ENCODE measurements around the gene GID4. TPM values are rescaled to one million over a fixed set of nuclear protein-coding genes. Genes with fewer than 3 reads are reported as not detected.
"Not testable (repeated sequence)": the region's sequence is repeated elsewhere in the genome, so short reads cannot be mapped to it uniquely, and the experiment has no call there.

Gene GID4
- total RNA-seq (2014; rRNA removed; shearing (Covaris generic)): 11.1 and 12.9 TPM in 2 replicates

DNA sequence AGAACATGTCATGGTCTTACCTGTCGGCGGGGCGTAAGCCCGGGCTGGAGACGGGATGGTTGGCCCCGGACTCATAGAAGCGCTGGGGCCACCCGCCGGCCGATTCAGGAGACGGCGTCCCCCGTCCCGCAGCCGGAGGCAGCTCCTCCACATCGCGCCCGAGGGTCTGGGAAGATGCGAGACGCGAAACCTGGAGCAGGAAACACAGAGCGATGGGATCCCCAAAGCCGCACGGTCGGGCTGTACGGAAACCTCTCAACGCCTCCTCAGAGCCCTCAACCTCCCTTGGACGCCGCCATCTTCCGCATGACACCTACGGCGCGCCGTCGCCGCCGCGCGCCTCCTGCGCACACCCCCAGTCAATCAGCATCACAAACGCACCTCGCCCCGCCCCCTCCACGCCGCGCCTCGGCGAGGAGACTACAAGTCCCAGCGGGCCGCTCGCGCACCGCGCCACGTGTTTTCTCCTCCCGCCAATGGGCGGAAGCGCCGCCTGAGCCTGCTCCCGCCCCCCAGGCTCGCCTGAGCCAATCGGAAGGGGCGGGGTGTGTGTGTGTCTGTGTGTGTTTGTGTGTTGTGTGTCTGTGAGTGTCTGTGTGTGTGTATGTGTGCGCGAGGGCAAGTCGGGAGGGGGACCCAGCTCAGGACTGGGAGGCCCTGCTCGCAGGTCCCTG is at the start of gene GID4, which contains the start of gene ATPAF2:
TSS of gene GID4 (plus strand) at position 548 of the 674 bp plus-strand sequence. CDS start at position 605, 57 bp downstream.
TSS of gene ATPAF2 (minus strand) at position 308 of the 674 bp plus-strand sequence. CDS start at position 153, 155 bp downstream.
- H3K27me3 ChIP-seq (ENCODE audit: control insufficient read depth, insufficient read depth, low read length): no peaks in the 10 kb centered on the region; the same call in 1 of the 2 replicates
- H3K4me3 ChIP-seq (ENCODE audit: insufficient read depth, low read depth, low read length): peak within 1 kb of the TSS; percentile 92

DNA sequence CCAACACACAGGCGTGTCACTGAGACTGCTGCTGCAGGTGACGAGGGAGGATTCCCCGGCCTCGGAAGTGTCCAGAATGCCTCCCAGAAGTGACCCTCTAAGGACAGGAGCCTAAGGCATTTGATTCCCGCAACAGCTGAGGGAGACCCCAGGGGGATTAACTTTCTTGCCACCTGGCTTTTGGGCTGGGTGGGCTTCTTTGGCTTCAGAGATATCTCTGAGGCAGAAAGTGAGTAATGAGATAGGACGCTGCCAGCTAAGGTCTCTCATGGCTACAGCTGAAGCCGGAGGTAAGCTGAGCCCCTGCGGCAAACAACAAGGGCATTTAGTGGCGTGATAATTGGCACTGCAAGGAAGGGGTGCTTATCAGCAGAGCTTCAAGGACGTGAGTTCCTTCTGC is 49.6 kb upstream of the GID4 start:
- Histone ChIP-seq H3K27me3 (ENCODE audit: control insufficient read depth, insufficient read depth, low read length) (no peaks in the 10 kb centered on the region), H3K36me3 (replicated peaks; ENCODE audit: control insufficient read depth, insufficient read depth, low read length) (no peaks in the 10 kb centered on the region), H3K4me3 (ENCODE audit: insufficient read depth, low read depth, low read length) (no peak overlapping the region)
- peak; percentile 19 for DNase-seq

More for the DNA sequence above, at the start of gene GID4, which contains the start of gene ATPAF2:
- no peaks in the 10 kb centered on the region for H3K36me3 ChIP-seq (replicated peaks; ENCODE audit: control insufficient read depth, insufficient read depth, low read length)
- DNase-seq: peak; percentile 99

DNA sequence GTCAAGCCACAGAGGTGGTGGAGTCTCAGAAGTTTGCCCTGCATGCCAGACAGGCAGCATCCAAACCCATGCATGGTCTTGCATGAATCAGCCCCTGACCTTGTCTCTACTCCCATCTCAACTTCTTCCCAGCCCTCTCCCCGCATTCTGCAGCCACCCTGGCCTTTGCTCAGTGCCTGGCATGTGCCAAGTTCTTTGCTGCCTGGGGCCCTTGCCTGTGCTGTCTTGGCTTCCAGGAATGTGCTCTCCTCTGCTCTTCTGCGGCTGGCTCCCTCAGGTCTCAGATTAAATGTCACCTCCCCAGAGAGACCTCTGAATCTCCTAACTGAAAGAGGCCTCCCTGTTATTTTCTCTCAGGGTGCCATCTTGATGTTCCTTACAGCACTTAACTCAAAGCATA is 48.9 kb upstream of the GID4 start:
- no peak for DNase-seq
- H3K4me3 ChIP-seq (ENCODE audit: insufficient read depth, low read depth, low read length): no peak overlapping the region
- H3K36me3 ChIP-seq (replicated peaks; ENCODE audit: control insufficient read depth, insufficient read depth, low read length): no peaks in the 10 kb centered on the region
- H3K27me3 ChIP-seq (ENCODE audit: control insufficient read depth, insufficient read depth, low read length): no peaks in the 10 kb centered on the region

DNA sequence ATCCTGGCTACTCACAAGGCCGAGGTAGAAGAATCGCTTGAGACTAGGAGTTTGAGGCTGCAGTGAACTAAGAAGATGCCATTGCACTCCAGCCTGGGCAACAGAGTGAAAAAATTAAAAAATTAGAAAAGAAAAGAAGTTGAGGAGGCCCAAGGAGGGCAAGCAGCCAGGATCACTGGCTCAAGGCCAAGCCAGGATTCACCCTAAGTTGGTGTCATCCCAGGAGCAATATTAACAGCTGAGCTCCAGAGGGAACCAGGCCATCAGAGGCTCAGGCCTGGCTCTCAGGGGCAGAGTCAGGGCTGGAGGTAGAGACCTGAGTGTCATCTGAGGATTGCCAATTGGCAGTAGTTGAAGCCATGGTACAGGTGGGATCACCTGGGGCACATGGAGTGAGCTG is 45.8 kb upstream of the GID4 start:
- Histone ChIP-seq H3K4me3 (ENCODE audit: insufficient read depth, low read depth, low read length) (no peak overlapping the region), H3K27me3 (ENCODE audit: control insufficient read depth, insufficient read depth, low read length) (no peaks in the 10 kb centered on the region), H3K36me3 (replicated peaks; ENCODE audit: control insufficient read depth, insufficient read depth, low read length) (no peaks in the 10 kb centered on the region)
- DNase-seq: no peak

DNA sequence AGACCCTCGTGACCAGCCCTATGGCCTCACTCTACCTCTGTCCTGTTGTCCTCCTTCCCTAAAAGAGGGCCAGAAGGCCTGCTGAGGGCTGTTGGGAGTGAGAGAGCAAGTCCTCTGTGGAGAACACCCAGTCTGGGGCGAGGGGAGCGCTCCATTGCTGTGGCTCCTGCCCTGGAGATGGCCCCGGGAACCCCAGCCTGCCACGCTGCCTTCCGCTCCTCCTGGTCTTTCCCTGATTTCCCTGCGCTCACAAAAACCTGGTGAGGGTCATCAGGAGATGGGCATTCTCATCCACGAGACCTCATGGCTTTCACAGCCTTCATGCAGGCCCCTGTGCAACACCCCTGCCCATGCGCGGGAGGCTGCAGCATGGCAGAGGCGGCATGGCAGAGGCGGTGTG is 45.4 kb upstream of the GID4 start:
- Histone ChIP-seq H3K4me3 (ENCODE audit: insufficient read depth, low read depth, low read length) (no peak overlapping the region), H3K27me3 (ENCODE audit: control insufficient read depth, insufficient read depth, low read length) (no peaks in the 10 kb centered on the region), H3K36me3 (replicated peaks; ENCODE audit: control insufficient read depth, insufficient read depth, low read length) (no peaks in the 10 kb centered on the region)
- DNase-seq: no peak

DNA sequence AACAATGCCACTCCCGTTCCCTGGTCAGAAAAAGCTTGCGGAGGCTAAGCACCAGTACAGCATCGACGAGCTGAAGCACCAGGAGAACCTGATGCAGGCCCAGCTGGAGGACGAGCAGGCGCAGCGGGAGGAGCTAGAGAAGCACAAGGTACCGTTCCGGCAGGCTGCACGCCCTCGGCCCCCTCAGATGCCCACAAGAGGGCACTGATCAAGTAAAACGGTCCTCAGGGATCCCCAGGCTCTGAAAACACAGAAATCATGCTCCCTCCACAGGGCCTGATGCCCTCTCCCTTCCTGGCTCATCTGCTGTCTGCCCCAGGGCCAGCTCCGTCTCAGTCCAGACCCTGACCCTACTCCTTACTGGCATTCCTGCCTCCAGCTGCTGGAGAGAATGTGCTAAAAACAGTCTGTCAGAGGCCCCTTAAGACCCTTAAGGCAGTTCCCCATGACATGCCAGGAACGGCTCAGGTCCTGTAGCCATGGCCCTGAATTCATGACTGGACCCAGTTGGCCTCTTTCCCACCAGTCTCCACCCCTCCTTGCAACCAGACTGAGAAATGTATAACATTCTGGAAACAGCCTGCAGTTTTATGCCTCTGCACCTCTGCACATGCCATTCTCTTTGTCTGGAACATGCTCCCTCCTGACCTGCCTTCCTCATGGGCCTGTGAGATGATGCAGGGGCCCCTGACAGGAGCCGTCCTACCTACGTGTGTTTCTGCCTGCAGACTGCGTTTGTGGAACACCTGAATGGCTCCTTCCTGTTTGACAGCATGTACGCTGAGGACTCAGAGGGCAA is 44.7 kb upstream of the GID4 start:
- no peak overlapping the region for H3K4me3 ChIP-seq (ENCODE audit: insufficient read depth, low read depth, low read length)
- no peaks in the 10 kb centered on the region for H3K27me3 ChIP-seq (ENCODE audit: control insufficient read depth, insufficient read depth, low read length)
- H3K36me3 ChIP-seq (replicated peaks; ENCODE audit: control insufficient read depth, insufficient read depth, low read length): no peaks in the 10 kb centered on the region
- peak; percentile 92 for DNase-seq

DNA sequence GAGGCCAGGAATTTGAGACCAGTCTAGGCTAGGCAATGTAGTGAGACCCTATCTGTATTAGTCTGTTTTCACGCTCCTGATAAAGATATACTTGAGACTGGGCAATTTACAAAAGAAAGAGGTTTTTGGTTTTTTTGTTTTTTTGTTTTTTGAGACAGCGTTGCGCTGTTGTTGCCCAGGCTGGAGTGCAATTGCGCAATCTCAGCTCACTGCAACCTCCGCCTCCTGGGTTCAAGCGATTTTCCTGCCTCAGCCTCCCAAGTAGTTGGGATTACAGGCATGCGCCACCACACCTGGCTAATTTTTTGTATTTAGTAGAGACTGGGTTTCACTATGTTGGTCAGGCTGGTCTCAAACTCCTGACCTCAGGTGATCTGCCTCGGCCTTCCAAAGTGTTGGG is 43.3 kb upstream of the GID4 start:
- not testable (repeated sequence) for H3K4me3 ChIP-seq (ENCODE audit: insufficient read depth, low read depth, low read length); DNase-seq; H3K36me3 ChIP-seq (replicated peaks; ENCODE audit: control insufficient read depth, insufficient read depth, low read length); H3K27me3 ChIP-seq (ENCODE audit: control insufficient read depth, insufficient read depth, low read length)

DNA sequence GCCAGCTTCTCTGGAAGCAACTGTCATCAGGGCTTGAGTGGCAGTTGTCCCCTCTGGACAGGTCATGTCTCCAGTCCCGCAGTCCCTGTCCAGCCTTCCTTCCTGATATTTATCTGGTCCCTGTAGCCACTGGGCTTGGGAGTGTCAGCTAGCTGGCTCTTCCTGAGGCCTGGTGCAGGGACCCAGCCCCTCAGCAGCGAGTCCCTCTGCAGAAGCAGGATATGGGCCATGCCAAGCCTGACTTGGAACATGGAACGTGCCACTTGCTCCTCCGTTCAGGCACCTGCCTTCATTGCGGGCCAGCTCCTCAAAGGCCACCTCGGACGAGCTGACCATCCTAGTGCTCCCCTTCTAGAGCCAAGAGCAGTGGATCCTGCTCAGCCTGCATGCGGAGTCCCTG is 40.3 kb upstream of the GID4 start:
- H3K36me3 ChIP-seq (replicated peaks; ENCODE audit: control insufficient read depth, insufficient read depth, low read length): no peaks in the 10 kb centered on the region
- no peak for DNase-seq
- H3K4me3 ChIP-seq (ENCODE audit: insufficient read depth, low read depth, low read length): no peak overlapping the region
- H3K27me3 ChIP-seq (ENCODE audit: control insufficient read depth, insufficient read depth, low read length): no peaks in the 10 kb centered on the region

DNA sequence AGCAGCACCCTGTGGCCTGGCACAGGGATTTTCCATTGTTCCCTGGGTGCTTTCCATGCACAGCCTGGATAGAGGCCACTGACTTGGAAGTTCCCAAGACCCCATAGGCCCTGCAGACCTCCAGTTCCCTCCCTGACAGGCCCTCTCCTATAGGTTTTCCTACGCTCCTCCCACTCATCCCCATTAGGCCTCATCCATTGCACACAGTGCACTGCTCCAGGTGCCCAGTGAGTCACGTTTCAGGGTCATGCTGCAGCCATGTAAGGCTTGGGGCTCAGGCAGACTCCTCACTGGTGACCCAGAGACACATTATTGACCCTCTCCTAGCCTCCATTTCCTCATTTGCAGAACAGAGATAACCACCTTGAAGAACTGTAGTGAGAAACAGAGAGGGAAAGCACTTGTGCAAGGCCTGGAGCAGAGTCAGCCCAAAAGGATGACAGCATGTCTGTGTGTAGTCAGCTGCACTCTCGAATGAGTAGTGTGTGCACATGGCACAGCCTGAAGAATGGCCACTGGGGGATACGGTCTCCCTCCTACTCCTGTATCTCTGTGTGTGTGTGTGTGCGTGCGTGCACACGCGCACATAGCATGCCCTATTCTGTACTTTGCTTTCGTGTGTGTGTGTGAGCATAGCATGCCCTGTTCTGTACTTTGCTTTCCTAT is 39.7 kb upstream of the GID4 start:
- no peak overlapping the region for H3K4me3 ChIP-seq (ENCODE audit: insufficient read depth, low read depth, low read length)
- no peaks in the 10 kb centered on the region for H3K36me3 ChIP-seq (replicated peaks; ENCODE audit: control insufficient read depth, insufficient read depth, low read length)
- H3K27me3 ChIP-seq (ENCODE audit: control insufficient read depth, insufficient read depth, low read length): no peaks in the 10 kb centered on the region
- no peak for DNase-seq

DNA sequence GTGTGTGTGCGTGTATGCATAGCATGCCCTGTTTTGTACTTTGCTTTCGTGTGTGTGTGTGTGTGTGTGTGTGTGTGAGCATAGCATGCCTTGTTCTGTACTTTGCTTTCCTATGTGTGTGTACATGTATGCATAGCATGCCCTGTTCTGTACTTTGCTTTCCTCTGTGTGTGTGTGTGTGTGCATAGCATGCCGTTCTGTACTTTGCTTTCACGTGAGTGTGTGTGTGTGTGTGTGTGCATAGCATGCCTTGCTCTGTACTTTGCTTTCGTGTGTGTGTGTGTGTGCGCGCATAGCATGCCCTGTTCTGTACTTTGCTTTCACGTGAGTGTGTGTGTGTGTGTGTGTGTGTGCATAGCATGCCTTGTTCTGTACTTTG is 39.2 kb upstream of the GID4 start:
- no peak for DNase-seq
- no peaks in the 10 kb centered on the region for H3K27me3 ChIP-seq (ENCODE audit: control insufficient read depth, insufficient read depth, low read length)
- no peak overlapping the region for H3K4me3 ChIP-seq (ENCODE audit: insufficient read depth, low read depth, low read length)
- H3K36me3 ChIP-seq (replicated peaks; ENCODE audit: control insufficient read depth, insufficient read depth, low read length): no peaks in the 10 kb centered on the region

DNA sequence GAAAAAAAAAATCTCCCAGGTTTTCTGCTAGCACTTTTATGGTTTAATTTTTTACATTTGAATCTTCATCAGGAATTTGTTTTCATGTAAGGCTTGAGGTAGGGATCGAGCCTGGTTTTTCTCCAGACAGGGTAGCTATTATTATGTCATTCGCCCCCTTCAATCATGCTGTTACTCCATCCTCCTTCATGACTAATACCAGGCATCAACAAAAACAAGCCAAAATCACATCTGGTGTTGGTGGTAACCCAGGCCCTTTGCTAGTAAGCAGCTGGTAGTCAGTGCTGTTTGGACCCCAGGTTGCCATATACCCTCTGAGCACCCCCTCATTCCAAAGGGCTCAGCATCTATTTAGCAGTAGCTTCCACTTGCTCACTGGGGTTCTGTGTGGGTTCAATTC is 37.0 kb upstream of the GID4 start:
- DNase-seq: no peak
- Histone ChIP-seq H3K36me3 (replicated peaks; ENCODE audit: control insufficient read depth, insufficient read depth, low read length) (no peaks in the 10 kb centered on the region), H3K27me3 (ENCODE audit: control insufficient read depth, insufficient read depth, low read length) (no peaks in the 10 kb centered on the region; the same call in 1 of the 2 replicates), H3K4me3 (ENCODE audit: insufficient read depth, low read depth, low read length) (no peak overlapping the region)

DNA sequence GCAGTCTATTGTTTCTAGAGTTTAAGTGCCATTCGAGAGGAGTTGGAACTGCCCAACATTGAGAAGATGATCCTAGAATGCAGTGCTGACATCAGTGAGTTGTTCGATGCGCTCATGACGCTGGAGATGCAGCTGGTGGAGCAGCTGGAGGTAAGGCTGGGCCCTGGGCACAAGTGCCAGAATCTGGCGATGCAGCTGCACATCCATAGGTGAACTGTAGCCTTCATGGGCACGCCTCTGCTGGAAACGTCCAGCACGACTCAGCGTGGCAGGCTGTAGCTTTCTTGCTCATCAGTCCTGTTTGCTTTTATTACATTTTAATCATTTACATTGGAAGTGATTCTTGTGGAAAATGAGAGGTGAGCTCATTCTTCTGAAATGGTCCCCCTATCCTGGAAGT is 34.9 kb upstream of the GID4 start:
- H3K4me3 ChIP-seq (ENCODE audit: insufficient read depth, low read depth, low read length): no peak overlapping the region
- no peak for DNase-seq

DNA sequence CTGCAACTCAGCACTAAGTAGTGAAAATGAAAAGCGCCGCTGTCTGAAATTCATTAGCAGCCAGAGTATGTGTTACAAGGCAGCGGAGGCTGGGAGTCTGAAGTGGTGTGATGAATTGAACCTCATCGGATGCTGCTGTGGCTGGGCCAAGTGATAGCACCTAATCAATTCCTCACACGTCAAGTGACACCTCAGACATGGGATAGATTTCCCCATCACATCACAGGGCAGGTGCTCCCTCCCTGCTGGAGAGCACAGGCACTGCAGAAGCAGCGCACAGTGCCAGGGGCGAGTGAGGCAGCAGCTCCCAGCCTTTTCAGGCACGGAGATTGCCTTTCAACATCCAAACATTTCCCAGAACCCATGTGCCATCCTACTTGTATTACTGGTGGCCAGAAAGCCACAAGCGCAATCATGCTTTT is 34.3 kb upstream of the GID4 start:
- Histone ChIP-seq H3K36me3 (replicated peaks; ENCODE audit: control insufficient read depth, insufficient read depth, low read length) (no peaks in the 10 kb centered on the region), H3K4me3 (ENCODE audit: insufficient read depth, low read depth, low read length) (no peak overlapping the region), H3K27me3 (ENCODE audit: control insufficient read depth, insufficient read depth, low read length) (no peaks in the 10 kb centered on the region; the same call in 1 of the 2 replicates)
- DNase-seq: peak; percentile 82

More for the DNA sequence above, 34.9 kb upstream of the GID4 start:
- H3K27me3 ChIP-seq (ENCODE audit: control insufficient read depth, insufficient read depth, low read length): no peaks in the 10 kb centered on the region; the same call in 1 of the 2 replicates
- no peaks in the 10 kb centered on the region for H3K36me3 ChIP-seq (replicated peaks; ENCODE audit: control insufficient read depth, insufficient read depth, low read length)

DNA sequence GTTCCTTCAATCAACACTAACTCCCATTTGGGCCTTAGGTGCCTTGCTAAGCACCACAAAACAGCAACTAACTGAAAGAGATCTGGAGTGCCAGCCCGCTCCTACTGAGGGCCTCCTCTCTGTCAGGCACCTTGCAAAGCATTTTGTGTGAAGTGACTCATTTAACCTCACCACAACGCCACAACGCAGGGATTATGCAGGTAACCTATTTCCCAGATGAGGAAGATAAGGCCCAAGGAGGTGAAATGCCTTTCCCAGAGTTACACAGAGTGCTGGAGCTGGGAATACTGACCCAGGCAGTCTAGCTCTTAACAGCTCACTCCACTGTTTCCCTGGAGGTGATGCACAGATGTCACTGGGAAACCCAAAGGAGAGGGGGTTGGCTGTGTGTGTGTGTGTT is 33.7 kb upstream of the GID4 start:
- no peaks in the 10 kb centered on the region for H3K36me3 ChIP-seq (replicated peaks; ENCODE audit: control insufficient read depth, insufficient read depth, low read length)
- H3K4me3 ChIP-seq (ENCODE audit: insufficient read depth, low read depth, low read length): no peak overlapping the region
- no peaks in the 10 kb centered on the region; the same call in 1 of the 2 replicates for H3K27me3 ChIP-seq (ENCODE audit: control insufficient read depth, insufficient read depth, low read length)
- no peak for DNase-seq

All from H7 (cell line).